ENCODE measurements around the gene PTPN14.

PTPN14 gene

DNA sequence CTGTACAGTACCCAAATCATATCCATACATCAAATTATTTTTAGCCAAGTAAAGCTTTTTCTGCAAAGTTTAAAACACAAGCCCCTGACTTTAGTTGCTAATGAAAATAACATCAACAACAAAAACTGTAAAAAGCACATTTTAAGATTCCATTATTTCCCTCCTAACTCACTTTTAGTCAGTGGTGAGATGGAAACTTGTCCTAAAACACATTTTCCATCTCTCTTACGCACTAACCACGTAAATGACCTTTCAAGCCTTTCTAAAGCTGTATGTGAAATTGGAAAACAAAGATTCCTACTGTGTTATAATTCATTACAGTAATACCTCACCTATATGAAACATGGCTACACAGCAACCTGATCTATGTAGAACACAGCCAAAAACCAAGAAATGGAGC, 77.5 kb downstream of the PTPN14 start:
- no peak for DNase-seq

DNA sequence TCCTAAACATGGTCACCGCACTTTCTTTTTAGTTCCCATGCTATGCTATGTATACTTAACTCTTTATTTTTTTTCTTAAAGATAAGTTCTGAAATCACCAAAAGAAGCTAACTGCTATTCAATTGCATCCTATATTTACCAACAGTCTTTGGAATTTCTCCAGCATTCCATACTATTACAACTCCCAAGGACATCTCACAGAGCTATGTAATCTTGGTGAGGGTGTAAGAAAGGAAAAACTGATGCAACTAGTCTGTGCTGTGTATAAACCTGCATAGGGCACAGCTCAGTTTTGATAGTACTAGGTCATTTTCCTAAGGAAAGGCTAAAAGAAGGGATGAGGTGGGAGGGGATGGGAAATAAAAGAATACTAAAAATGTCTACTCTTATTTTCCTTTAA, 78.0 kb downstream of the PTPN14 start:
- DNase-seq, result no peak

DNA sequence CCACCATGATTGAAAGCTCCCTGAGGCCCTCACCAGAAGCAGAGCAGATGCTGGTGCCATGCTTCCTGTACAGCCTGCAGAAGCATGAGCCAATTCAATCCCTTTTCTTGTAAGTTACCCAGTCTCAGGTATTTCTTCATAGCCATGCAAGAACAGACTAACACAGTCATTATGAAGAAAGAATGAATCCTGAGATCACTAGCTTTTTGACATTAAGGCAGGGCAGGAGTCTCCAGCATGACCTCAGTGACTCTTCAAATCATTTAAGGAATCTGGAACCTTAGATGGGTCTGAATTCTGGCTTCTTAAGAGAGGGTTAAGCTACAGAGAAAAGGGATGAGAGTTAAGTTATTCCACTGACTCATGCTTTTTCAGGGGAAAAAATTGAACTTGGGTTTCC, 79.0 kb downstream of the PTPN14 start:
- DNase-seq, result no peak

DNA sequence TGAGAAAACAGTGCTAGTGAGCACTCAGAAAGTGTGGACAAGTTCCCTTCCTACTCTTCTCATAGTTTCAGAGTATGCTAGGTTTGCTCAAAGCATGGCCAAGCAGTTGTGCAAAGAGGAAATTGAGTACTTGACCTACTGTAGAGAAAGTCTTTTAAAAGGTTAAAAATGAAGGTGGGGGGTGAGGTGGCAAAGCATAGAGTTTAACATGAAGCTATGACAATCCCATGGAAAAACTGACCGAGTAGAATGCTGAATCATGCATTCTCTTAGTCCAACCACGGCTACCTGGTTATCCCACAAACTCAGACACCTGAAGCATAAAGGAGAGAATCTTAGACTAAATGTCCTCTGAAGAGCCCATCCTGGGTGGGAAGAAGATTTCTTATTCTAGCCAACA, 79.9 kb downstream of the PTPN14 start:
- no peak for DNase-seq

DNA sequence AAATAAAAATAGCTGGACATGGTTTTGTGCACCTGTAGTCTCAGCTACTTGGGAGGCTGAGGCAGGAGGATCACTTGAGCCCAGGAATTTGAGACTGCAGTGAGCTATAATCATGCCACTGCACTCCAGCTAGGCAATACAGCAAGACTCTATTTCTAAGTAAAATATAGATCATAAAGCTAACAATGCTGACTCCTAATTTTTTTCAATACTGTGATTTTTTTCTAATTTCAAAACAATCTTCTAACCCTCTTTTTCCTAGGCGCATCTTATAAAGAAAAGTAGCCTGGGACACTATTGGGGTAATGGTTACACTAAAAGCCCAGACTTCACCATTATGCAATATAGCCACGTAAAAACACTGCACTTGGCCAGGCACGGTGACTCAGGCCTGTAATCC, 81.3 kb downstream of the PTPN14 start:
- no peak for DNase-seq

DNA sequence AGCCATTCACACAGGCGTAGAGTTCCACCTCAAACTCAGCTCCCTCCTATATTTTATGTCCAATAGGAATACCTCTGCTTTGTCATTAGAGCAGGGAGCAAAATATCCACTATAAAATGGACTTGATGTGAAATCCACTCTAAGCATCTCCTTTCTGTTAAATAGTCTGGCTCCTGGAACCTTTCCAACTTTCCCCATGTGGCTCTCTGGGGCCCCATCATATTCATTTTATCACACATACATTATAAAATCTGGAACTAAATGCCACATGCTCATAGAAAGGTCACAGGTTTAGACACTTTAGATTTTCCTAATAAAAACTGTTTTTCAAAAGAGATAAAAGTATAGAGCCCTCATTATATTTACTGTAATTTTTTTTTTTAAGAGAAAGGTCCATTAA, 82.1 kb downstream of the PTPN14 start:
- DNase-seq, result no peak

DNA sequence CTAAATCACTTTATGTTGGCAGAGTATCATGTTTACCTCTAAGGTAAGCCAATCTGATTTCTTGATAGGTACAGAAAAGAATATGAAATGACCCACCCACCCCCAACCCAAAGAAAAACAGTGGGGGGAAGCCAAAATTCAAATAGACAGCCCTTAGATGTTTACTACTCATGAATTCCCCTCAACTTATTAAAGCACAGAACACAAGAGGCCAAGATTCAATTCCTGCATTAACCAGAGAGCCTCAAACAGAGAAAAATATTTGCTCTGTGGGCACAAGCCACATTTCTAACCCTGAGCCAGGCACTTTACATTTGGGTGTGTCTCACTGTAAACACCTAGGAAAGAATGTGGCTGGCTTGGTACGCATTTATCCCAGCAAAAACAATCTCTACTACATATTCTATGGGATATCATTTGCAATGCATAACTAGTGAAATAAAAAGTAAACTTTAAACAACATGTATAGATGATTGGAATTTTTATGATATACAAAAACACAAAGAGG, 84.3 kb downstream of the PTPN14 start:
- no peak for DNase-seq

DNA sequence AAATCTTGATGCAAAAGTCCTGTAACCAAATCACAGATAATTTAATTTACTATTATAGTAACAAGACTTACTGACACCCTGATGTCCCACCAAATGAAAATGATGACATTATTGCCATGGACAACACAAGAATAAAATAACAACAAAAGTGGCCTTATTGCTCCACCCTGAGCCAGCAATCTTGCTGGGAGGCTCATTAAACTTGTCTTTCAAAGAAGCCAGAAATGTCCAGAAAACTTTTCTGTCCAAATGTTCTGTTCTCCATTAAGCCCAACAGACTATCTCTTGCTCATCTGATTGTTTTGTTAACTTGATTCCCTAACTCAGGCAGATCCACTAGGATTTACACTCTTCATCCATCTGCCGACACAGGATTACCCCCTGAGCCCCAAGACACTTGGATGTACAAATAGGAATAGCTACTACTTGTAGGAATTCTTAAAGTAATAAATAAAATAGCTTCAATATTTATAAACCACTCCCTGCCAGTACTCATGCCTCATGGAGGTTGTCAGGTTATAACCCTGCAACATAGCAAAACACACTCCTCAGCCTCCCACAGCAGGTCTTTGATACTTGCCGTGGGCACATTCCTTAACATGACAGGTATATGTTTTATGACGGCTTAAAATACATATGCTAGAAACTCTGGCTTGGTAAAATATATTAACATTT, 84.9 kb downstream of the PTPN14 start:
- no peak for DNase-seq

DNA sequence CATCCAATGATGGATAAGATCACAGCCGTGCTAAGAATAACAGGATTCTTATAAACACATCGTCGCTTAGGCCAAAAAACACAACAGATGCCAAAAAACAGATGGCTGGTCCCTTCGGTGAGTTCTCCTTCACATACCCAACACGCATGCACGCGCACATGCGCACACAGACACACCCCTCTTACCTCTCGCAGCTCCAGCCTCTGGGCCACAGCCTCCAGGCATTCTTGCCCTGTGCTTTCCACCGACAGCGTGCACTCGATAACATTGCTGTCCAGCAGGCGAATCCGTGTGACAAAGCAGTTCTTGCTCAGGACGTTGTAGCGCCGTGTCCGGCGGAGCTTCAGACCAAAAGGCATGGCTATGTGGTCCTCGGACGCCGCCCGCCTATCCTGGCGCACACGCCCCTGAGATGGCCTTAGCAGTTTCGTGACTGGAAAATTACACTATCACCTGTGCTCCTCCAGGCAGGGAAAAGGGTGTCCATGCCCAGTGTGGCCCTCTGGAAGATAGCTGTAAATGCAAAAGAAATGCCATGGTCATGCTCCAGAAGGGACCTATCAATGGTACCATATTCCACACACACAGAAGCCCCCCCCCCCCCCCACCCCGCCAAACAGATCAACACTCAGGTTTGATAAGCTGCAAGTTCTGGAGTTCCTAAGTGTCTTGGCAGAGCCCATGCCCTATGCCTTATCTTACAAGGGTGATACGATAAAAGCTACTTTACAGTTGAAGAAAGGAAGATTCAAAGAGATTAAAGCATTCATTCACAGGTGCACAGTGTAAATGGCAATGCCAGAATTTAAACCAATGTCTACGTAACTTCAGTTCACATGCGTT, 86.7 kb downstream of the PTPN14 start:
- DNase-seq, result no peak

DNA sequence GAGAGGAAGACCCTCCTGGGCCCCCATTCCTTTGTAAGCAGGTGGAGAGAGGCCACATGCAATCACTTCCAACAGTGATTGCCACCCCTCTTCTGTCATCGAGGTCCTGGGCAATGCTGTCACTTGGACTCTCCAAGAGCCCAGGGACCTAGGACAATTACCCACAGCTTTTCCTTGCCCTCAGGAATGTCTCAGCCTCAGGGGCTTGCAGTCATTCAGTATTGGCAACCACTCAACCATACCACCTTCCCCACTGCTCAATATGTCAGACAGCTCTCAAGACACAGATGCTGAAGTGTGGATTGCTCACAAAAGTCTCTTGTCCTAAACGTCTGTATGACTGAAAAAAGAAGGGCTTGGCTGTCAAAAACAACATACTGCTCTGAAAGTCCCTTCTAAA, 87.8 kb downstream of the PTPN14 start:
- no peak for DNase-seq

DNA sequence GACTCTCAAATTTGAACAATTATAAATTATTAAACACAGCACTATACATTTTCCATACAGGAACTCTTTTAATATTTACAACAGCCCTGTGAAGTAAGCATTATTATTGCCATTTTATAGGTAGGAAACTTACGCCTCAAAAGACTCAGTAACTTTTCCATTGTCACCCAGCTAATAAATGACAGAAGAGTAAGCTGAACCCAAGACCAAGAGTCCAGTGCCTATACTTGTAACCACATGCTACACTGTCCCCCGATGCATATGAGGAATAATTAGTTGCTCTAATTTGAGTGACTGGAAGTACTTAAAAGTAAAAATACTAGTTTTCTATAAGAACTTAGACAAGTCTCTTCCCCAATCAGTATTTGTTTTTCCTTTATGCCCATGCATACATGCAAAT, 88.5 kb downstream of the PTPN14 start:
- DNase-seq, result no peak

DNA sequence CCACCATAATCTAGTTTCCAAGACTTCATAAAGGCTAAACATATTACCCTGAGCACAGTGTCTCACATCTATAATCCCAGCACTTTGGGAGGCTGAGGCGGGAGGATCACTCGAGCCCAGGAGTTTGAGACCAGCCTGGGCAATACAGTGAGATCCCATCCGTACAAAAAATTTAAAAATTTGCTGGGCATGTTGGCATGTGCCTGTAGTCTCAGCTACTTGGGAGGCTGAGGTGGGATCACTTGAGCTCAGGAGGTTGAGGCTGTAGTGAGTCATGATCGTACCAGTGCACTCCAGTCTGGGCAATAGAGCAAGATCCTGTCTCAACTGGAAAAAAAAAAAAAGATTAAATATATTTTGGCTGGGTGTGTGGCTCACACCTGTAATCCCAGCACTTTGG, 90.1 kb downstream of the PTPN14 start:
- no peak for DNase-seq

DNA sequence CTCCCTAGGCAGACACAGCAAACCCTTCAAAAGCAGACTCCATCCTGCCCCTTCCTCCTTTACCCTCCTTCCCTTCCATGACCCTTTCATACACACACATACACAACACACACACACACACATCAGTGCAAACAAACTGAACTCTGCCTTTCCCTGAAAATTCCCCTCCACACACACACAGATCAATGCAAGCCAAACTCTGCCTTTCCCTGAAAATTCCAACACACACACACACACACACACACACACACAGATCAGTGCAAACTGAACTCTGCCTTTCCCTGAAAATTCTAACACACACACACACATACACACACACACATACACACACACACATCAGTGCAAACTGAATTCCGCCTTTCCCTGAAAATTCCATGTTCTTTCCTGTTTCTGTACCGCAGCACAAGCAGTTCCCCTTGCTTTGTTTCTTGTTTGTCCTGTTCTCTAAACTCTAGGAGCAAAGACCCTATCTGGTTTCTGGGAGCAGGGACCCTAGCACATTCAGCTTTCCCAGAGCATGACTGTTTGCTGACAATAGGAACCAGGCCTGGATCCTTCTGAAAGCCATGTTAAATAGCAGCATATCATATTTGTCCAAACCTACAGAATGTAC, 91.0 kb downstream of the PTPN14 start:
- no peak for DNase-seq

DNA sequence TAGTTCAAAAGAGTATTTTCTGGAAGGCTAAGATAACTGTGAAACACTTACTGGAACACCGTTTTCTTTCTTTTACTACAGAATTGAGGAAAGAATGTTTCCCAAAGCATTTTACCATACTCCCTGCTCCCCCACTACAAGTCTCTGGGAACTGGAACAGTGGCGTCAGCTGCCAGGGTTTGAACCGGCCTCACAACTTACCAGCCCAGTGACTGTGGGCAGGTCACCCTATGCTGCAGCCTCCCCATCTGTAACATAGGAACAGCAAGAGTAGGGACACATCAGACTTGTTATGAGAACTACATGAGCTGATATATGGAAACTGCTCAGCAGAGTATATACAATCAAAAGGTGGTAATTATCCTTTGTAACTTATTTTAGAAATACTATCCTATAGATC, 91.5 kb downstream of the PTPN14 start:
- DNase-seq, result no peak

DNA sequence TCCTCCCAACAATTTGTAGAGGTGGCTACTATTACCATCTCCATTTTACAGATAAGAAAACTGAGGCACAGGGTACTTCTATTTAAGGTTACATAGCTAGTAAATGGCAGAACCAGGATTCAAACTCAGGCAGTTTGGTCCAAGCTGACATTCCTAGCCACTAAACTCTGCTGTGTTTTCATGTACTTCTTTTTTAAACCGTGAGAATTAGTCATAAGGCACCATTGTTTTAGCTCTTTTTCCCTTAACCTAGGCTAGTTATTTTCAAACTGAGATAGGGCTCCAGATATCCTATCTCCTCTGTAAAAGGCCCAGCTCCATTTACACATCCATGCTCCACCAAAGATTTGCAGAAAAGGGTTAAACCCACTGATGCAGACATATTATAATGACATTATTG, 92.9 kb downstream of the PTPN14 start:
- no peak for DNase-seq

DNA sequence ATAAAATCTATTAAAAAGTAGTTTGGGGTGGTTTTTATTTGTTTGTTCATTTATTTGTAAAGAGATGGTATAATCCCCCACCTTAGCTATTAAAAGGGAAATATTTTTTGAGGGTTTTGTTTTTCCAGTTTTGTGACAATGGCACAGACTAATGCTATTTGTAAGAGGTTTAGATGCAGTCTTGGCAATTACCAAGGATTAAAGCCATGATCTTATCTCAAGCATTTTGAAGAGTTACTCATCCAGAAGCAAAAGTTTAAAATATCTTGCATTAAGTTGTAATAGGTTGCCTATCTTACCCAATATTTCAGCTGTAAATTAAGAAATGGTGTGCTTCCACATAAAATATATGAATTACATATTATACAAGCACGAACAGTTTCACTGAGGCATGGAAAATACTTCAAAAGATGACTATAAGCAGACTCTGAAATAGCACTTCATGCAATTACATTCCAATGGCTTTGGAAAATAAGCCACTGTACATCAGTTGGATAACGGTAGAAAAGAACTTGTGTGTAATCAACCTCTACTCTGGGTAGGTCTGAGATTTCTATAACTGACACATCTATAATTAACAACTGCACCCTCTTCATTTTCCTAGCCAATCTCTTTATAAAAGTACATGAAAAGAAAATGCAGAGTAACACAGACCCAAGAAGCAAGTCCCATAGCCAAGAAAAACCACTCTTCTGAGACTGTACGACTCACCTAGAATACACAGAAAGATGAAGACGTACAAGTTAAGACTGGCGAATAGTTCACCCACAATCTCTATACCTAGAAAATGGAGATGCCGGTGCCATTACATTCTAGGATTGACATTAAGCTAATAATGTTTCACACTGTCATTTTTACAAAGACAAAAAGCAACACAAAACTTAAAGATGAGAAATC, 95.2 kb downstream of the PTPN14 start:
- no peak for DNase-seq

DNA sequence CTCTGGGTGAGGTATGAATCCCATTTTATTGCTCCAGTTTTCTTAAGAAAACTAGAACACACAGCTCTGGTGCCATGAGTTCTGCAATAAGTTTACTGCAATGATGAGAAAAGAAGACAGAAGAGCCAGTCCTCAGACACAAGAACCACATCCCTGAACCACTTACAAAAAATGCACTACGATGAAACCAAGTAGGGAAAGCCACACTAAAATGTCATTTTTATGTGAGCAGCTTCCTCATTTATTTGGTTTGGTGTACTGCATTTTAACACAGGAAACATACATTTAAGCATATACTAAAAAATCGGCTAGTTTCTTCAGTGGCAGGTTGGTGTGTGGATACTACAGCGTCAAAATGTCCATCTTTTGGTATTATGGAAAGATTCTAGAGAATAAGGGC, 95.9 kb downstream of the PTPN14 start:
- no peak for DNase-seq

DNA sequence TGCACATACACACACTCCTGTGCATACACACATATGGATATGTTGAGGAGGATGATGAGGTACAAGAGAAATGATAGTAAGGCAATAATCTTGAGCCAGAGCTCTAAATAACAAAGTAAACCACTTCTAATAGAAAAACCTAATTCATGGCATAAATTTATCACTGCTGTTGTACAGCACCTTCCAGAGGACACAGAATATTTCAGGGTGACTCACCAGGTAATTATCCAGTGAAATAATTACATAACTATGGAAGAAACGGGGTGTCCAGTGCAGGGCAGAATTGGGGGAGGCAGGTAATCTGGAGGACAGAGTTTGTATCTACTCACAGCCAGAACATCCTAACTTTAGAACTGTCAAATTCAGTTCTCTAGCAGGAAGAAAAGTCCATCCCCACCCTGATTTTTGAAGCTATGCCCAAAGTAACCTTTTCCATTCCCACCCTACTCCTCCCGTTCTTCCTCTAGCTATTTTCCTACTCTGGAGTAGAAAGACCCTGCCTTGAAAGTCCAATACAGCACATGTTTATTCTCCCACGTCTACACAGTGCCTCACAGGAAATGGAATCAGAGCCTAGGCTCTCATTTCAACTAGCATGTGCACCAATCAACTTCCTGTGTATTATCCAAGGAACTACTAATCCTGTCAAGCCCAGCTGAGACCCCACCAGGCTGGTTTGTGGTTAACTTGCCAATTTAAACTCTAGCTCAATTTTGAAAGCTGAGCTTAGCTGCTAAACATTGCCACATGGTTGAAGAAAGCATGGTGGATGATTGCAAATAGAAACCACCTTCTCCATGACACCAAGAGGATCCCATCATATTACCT, 96.6 kb downstream of the PTPN14 start:
- DNase-seq, result no peak

DNA sequence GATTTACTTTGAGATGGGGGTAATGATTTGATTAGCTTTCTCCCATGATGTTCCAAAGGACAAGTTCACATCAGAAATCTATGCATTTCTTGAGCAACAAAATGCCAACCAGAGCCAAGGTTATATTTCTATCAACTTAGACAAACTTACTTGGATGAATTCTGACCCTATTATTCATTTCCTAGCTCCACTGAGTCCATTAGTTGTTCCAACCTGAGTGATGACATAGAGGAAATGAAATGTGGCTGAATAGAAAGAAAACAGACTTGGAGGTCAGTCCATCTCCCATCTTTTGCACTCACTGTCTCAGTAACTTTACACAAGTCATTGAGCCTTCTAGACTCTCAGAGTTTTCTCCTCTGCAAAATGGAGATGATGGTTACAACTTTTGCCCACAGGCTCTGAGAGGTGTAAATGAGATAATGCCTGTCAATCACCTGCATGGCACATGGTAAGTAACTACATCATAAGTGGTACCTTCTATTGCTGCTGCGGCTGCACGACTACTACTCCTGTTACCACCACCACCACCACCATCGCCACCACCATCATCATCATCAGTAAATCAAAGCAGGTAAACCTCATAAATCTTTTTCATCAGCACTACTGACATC, 98.2 kb downstream of the PTPN14 start:
- no peak for DNase-seq

DNA sequence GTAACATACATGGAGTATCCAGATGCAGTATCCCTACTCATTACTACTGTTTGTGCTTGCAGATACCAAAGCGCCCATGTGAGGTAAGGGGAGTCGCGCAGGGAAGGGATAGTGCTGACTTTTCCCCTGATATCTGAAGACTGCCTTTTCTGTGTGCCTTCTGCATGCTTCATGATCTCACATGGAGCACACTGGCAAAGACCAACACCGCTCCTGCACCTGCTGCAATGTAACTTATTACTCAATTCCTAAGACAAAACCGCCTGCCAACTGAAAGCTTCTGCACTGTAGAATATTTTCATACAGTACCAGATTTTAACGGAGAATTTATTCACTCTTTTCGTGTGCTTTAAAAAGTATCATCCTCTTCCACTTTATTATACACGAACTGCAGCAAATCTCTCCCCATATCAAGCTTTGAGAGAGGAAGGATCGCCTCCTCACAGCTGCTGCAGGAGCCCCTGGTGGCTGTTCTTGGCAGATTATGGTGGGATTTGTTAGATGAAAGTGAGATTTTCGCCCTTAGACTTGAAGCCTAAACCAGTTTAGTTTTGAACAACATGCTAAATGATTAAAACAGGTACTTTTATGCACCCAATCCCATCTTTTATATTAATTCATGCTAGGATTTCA, 99.1 kb downstream of the PTPN14 start:
- DNase-seq, result no peak

DNA sequence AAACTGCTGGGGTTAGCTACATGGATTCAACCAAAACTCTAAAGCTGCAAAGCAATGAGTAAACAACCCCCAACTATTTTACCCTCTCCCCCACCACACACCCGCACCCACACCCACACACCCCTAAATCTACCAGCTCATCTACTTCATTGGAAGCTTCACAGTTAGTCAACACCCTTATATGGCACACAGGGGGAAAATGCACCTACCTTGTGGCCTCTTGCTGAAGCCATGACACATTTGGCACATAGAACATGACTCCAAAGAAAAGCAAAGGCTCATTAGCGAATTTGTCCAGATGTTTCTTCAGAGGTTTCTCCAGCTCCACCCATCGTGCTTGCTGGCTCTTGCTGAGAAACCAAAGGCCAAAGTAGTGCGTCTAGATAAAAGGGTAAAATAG, 99.8 kb downstream of the PTPN14 start:
- no peak for DNase-seq

All from CD4-positive, alpha-beta T cell treated with Interleukin-21 for 1 hour (primary cell).